ENCODE data around the gene SNCAIP. TPM values are rescaled to one million over a fixed set of nuclear protein-coding genes. Genes with fewer than 3 reads are reported as not detected.

Gene SNCAIP
- total RNA-seq, 1 experiment from 2014 or later: 3.0 TPM

DNA sequence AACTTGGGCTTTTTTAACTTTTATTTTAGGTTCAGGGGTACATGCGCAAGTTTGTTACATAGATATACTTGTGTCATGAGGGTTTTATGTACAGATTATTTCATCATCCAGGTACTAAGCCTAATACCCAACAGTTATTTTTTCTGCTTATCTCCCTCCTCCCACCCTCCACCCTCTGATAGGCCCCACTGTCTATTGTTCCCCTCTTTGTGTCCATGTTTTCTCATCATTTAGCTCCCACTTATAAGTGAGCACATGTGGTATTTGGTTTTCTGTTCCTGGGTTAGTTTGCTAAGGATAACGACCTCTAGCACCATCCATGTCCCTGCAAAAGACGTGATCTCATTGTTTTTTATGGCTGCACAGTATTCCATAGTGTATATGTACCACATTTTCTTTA lies 172.1 kb downstream of the SNCAIP start:
- Histone ChIP-seq H3K27ac (ENCODE audit: insufficient read length, low read depth, low read length) (no peak overlapping the region), H3K56ac (ENCODE audit: insufficient read length, low read depth, low read length) (no peak overlapping the region), H3K4me2 (ENCODE audit: insufficient read depth, insufficient read length, low read length) (no peak overlapping the region), H2BK12ac (ENCODE audit: insufficient read length, low read depth, low read length) (no peak overlapping the region), H4K20me1 (ENCODE audit: control insufficient read depth, insufficient read depth, insufficient read length) (no peaks in the 10 kb centered on the region), H2AK5ac (ENCODE audit: insufficient read length, low read length) (no peak overlapping the region), H3K18ac (ENCODE audit: insufficient read length, low read depth, low read length) (no peak overlapping the region), H3K4me1 (ENCODE audit: insufficient read depth, low read length) (no peaks in the 10 kb centered on the region), H3K79me2 (ENCODE audit: insufficient read depth, low read length) (no peaks in the 10 kb centered on the region), H3K9ac (ENCODE audit: extremely low read depth, insufficient read length, low read length) (no peak overlapping the region), H3K14ac (ENCODE audit: insufficient read depth, low read length) (no peak overlapping the region), H2BK15ac (ENCODE audit: low read depth, low read length) (no peak overlapping the region), H3K4ac (ENCODE audit: low read depth, low read length) (no peak overlapping the region), H3K27me3 (ENCODE audit: insufficient read depth, low read length) (no peaks in the 10 kb centered on the region), H4K8ac (replicated peaks; ENCODE audit: insufficient read length, low read depth, low read length) (no peak overlapping the region), H3K79me1 (ENCODE audit: insufficient read depth, low read depth, low read length, poor library complexity, severe bottlenecking) (no peaks in the 10 kb centered on the region), H2AFZ (ENCODE audit: low read length) (no peak overlapping the region), H2BK120ac (ENCODE audit: low read depth, low read length, poor library complexity, severe bottlenecking) (no peak overlapping the region), H2BK5ac (ENCODE audit: insufficient read length, low read length) (no peak overlapping the region), H3K23ac (ENCODE audit: insufficient read length, low read depth, low read length) (no peak overlapping the region), H3K23me2 (ENCODE audit: insufficient read length, low read depth, low read length, poor library complexity, severe bottlenecking) (no peaks in the 10 kb centered on the region), H3T11ph (ENCODE audit: low read length) (no peak overlapping the region), H3K9me3 (ENCODE audit: control insufficient read depth, low read depth, low read length) (no peaks in the 10 kb centered on the region), H2BK20ac (ENCODE audit: low read depth, low read length, poor library complexity, severe bottlenecking) (no peak overlapping the region), H4K5ac (ENCODE audit: insufficient read length, low read depth, low read length) (no peak overlapping the region), H4K91ac (ENCODE audit: insufficient read length, low read depth, low read length) (no peak overlapping the region)
- peaks cover 0 to 1% (median 0%) of the 10 kb centered on the region in 3 experiments; a peak in 2 of 7 replicates for H3K36me3 Mint-ChIP-seq (ENCODE audit: insufficient read depth in 1 of 3, low read depth in 3 of 3)
- H3K4me3 Mint-ChIP-seq: no peak overlapping the region
- TF ChIP-seq, protein P1, sequence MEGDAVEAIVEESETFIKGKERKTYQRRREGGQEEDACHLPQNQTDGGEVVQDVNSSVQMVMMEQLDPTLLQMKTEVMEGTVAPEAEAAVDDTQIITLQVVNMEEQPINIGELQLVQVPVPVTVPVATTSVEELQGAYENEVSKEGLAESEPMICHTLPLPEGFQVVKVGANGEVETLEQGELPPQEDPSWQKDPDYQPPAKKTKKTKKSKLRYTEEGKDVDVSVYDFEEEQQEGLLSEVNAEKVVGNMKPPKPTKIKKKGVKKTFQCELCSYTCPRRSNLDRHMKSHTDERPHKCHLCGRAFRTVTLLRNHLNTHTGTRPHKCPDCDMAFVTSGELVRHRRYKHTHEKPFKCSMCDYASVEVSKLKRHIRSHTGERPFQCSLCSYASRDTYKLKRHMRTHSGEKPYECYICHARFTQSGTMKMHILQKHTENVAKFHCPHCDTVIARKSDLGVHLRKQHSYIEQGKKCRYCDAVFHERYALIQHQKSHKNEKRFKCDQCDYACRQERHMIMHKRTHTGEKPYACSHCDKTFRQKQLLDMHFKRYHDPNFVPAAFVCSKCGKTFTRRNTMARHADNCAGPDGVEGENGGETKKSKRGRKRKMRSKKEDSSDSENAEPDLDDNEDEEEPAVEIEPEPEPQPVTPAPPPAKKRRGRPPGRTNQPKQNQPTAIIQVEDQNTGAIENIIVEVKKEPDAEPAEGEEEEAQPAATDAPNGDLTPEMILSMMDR (conservative IDR thresholded peaks at IDR 0.05): no peak
- H3K27ac Mint-ChIP-seq: no peak overlapping the region
- H3K9me3 Mint-ChIP-seq: peaks cover 0 to 7% of the 10 kb centered on the region in 2 experiments; a peak in 2 of 5 replicates
- no peaks in the 10 kb centered on the region for H3K27me3 Mint-ChIP-seq (ENCODE audit: low read depth)
- DNase-seq: no peak
- WGBS (ENCODE audit: extremely low coverage, insufficient read length, low lambda C conversion rate): no CpG with 5 or more reads among the region's 3 CpGs
- H3K4me1 Mint-ChIP-seq: no peaks in the 10 kb centered on the region
